K562 (cell line): ENCODE data around the gene RPL38. TPM values are rescaled to one million over a fixed set of nuclear protein-coding genes. Genes with fewer than 3 reads are reported as not detected.

ENCODE experiments used
- KDM5B ChIP-seq: fragments of 200-600 bp; sonication (generic); IDR thresholded peaks from 2 replicates; pipeline ENCODE4 v1.6.1; 2012; ENCODE audit warnings: low read depth, mild to moderate bottlenecking, moderate library complexity, low read length, control low read depth, inconsistent platforms; ENCODE audit not compliant: insufficient replicate concordance
- LARP7 ChIP-seq: fragments of 450-650 bp; IDR thresholded peaks from 2 replicates; pipeline ENCODE4 v1.6.1; 2016
- RFX5 ChIP-seq: IDR thresholded peaks from 2 replicates; pipeline ENCODE4 v1.6.1; 2011; ENCODE audit warnings: low read depth, mild to moderate bottlenecking, improper control_type of control experiment, low read length
- ZKSCAN8 ChIP-seq: fragments of 200-800 bp; sonication (Bioruptor generic); IDR thresholded peaks from 2 replicates; pipeline ENCODE4 v1.6.1; 2016; ENCODE audit warnings: missing genetic modification characterization, missing compliant biosample characterization
- polyA plus RNA-seq, 8 experiments: library from polyadenylated mRNA; depleted of rRNA in 4 of 8; stranded (reverse) in 5 of 8; unstranded in 3 of 8; fragments of >200 nt; fragmentation: Nextera tagmentation in 2 of 8; fragmentation: Illumina TruSeq in 1 of 8; extraction: Ambion mirVana in 2 of 8; extraction: Trizol in 1 of 8; gene quantifications; 2 replicates each; pipeline versions ENCODE4 v1.2.1 to v1.2.3, GENCODE V29; 2011 to 2014; ENCODE audit warnings: inconsistent platforms in 1 of 8, missing spikeins in 1 of 8
- total RNA-seq, 7 experiments: library from RNA; depleted of rRNA in 6 of 7; stranded (reverse); fragments of >200 nt in 6 of 7; fragmentation: Illumina TruSeq in 2 of 7; extraction: Trizol in 2 of 7; gene quantifications; 2 replicates each; pipeline versions ENCODE4 v1.2.1 to v1.2.3, GENCODE V29; 2011 to 2021; ENCODE audit warnings: low replicate concordance in 1 of 7
- TF ChIP-seq, protein P1 (sequence below): fragments of 200-800 bp; sonication (Bioruptor generic); IDR thresholded peaks from 2 replicates; pipeline ENCODE4 v1.6.1; 2016; ENCODE audit warnings: missing genetic modification characterization, missing compliant biosample characterization
- TF ChIP-seq, protein P2 (sequence below): fragments of 250-450 bp; sonication (Bioruptor Pico); IDR thresholded peaks from 2 replicates; pipeline ENCODE4 v1.8.0; 2021; ENCODE audit warnings: moderate library complexity, mild to moderate bottlenecking, inconsistent platforms
- TF ChIP-seq, protein P3 (sequence below): fragments of 250-450 bp; sonication (Bioruptor Pico); IDR thresholded peaks from 2 replicates; pipeline ENCODE4 v1.4.0; 2020; ENCODE audit warnings: mild to moderate bottlenecking
- TF ChIP-seq, protein P4 (sequence below): fragments of 250-450 bp; sonication (Bioruptor Pico); IDR thresholded peaks from 2 replicates; pipeline ENCODE4 v1.5.1; 2021; ENCODE audit warnings: mild to moderate bottlenecking
- TF ChIP-seq, protein P5 (sequence below), 2 experiments: fragments of 450-650 bp in 1 of 2; sonication (generic) in 1 of 2; formaldehyde crosslinking in 1 of 2; IDR thresholded peaks; 2 replicates each; pipeline versions ENCODE4 v1.7.1 to v1.9.0; 2016 to 2022; ENCODE audit warnings: inconsistent platforms in 1 of 2, mild to moderate bottlenecking in 1 of 2, missing genetic modification reagents in 1 of 2

RPL38 gene
- total and polyA plus RNA-seq, 9 of the 15 experiments (the other 6 are each of a cell fraction or from before 2014, with no cell fraction given), result 1,224 to 3,864 (median 1,939) TPM

DNA sequence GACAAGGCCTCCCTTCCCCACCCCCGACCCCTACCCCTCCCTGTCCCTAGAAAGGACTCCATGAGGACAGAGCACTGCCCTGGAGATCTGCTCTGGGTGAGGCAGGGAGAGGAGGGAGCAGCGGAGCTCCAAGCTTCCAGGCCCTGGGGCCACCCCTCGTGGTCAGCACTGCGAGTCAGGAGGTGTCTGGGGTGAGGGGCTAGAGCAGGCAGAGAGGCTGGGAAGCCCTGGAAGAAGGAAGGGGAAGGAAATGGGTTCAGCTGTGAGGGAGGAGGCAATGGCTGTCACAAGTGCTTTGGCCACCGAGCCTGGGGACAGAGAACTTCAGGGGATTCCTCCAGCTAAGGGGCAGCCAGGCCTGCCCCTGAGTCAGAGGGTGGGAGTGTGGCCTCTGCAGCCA, 42.4 kb downstream of the RPL38 start (continued):
- TF ChIP-seq, protein P1, sequence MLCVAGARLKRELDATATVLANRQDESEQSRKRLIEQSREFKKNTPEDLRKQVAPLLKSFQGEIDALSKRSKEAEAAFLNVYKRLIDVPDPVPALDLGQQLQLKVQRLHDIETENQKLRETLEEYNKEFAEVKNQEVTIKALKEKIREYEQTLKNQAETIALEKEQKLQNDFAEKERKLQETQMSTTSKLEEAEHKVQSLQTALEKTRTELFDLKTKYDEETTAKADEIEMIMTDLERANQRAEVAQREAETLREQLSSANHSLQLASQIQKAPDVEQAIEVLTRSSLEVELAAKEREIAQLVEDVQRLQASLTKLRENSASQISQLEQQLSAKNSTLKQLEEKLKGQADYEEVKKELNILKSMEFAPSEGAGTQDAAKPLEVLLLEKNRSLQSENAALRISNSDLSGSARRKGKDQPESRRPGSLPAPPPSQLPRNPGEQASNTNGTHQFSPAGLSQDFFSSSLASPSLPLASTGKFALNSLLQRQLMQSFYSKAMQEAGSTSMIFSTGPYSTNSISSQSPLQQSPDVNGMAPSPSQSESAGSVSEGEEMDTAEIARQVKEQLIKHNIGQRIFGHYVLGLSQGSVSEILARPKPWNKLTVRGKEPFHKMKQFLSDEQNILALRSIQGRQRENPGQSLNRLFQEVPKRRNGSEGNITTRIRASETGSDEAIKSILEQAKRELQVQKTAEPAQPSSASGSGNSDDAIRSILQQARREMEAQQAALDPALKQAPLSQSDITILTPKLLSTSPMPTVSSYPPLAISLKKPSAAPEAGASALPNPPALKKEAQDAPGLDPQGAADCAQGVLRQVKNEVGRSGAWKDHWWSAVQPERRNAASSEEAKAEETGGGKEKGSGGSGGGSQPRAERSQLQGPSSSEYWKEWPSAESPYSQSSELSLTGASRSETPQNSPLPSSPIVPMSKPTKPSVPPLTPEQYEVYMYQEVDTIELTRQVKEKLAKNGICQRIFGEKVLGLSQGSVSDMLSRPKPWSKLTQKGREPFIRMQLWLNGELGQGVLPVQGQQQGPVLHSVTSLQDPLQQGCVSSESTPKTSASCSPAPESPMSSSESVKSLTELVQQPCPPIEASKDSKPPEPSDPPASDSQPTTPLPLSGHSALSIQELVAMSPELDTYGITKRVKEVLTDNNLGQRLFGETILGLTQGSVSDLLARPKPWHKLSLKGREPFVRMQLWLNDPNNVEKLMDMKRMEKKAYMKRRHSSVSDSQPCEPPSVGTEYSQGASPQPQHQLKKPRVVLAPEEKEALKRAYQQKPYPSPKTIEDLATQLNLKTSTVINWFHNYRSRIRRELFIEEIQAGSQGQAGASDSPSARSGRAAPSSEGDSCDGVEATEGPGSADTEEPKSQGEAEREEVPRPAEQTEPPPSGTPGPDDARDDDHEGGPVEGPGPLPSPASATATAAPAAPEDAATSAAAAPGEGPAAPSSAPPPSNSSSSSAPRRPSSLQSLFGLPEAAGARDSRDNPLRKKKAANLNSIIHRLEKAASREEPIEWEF (CRISPR knock-in tag), result no peak
- TF ChIP-seq, protein P2, sequence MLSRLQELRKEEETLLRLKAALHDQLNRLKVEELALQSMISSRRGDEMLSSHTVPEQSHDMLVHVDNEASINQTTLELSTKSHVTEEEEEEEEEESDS (CRISPR knock-in tag), result no peak
- TF ChIP-seq, protein P3, sequence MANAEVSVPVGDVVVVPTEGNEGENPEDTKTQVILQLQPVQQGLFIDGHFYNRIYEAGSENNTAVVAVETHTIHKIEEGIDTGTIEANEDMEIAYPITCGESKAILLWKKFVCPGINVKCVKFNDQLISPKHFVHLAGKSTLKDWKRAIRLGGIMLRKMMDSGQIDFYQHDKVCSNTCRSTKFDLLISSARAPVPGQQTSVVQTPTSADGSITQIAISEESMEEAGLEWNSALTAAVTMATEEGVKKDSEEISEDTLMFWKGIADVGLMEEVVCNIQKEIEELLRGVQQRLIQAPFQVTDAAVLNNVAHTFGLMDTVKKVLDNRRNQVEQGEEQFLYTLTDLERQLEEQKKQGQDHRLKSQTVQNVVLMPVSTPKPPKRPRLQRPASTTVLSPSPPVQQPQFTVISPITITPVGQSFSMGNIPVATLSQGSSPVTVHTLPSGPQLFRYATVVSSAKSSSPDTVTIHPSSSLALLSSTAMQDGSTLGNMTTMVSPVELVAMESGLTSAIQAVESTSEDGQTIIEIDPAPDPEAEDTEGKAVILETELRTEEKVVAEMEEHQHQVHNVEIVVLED (CRISPR knock-in tag), result no peak
- TF ChIP-seq, protein P4, sequence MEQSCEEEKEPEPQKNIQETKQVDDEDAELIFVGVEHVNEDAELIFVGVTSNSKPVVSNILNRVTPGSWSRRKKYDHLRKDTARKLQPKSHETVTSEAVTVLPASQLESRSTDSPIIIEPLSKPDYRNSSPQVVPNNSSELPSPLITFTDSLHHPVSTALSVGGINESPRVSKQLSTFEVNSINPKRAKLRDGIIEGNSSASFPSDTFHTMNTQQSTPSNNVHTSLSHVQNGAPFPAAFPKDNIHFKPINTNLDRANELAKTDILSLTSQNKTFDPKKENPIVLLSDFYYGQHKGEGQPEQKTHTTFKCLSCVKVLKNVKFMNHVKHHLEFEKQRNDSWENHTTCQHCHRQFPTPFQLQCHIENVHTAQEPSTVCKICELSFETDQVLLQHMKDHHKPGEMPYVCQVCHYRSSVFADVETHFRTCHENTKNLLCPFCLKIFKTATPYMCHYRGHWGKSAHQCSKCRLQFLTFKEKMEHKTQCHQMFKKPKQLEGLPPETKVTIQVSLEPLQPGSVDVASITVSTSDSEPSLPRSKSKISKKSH (CRISPR knock-in tag), result no peak
- TF ChIP-seq ZKSCAN8 (CRISPR knock-in tag) (no peak), KDM5B (no peak), RFX5 (no peak), LARP7 (no peak)
- TF ChIP-seq, protein P5, sequence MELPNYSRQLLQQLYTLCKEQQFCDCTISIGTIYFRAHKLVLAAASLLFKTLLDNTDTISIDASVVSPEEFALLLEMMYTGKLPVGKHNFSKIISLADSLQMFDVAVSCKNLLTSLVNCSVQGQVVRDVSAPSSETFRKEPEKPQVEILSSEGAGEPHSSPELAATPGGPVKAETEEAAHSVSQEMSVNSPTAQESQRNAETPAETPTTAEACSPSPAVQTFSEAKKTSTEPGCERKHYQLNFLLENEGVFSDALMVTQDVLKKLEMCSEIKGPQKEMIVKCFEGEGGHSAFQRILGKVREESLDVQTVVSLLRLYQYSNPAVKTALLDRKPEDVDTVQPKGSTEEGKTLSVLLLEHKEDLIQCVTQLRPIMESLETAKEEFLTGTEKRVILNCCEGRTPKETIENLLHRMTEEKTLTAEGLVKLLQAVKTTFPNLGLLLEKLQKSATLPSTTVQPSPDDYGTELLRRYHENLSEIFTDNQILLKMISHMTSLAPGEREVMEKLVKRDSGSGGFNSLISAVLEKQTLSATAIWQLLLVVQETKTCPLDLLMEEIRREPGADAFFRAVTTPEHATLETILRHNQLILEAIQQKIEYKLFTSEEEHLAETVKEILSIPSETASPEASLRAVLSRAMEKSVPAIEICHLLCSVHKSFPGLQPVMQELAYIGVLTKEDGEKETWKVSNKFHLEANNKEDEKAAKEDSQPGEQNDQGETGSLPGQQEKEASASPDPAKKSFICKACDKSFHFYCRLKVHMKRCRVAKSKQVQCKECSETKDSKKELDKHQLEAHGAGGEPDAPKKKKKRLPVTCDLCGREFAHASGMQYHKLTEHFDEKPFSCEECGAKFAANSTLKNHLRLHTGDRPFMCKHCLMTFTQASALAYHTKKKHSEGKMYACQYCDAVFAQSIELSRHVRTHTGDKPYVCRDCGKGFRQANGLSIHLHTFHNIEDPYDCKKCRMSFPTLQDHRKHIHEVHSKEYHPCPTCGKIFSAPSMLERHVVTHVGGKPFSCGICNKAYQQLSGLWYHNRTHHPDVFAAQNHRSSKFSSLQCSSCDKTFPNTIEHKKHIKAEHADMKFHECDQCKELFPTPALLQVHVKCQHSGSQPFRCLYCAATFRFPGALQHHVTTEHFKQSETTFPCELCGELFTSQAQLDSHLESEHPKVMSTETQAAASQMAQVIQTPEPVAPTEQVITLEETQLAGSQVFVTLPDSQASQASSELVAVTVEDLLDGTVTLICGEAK (IDR thresholded peaks at IDR 0.05), result no peak
- TF ChIP-seq, protein P5 (CRISPR knock-in tag; IDR thresholded peaks at IDR 0.05), result no peak
